ENCODE data around the gene CDC14A. TPM values are rescaled to one million over a fixed set of nuclear protein-coding genes. Genes with fewer than 3 reads are reported as not detected.

CDC14A gene
- total RNA-seq, 2 experiments from 2014 or later: 4.9 to 7.2 TPM

DNA sequence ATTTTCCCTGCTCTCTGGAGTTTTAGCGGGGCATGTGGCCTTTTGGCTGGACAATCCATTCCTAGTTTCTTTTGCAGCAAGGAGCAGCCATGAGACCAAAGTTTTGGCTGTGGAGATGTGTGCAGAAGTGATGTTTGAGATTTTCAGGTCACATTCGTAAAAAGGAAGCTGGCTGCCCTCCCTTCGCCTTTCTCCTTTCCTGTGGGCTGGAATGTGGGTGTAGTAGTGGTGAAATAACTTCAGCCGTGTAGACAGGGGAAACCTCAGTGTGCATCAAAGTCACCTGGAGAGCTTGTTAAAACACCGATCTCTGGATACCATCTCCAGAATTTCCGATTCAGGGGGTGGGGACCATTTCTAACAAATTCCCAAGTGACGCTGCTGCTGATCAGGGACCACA lies 180.3 kb downstream of the CDC14A start:
- no TSS peak for BruUV-seq (replicated peaks)
- H3K9me3 ChIP-seq (ENCODE audit: low read length): no peaks in the 10 kb centered on the region
- no peaks in the 10 kb centered on the region for H4K20me1 ChIP-seq (ENCODE audit: insufficient read depth, low read length)
- no peaks in the 10 kb centered on the region for H3K36me3 ChIP-seq (ENCODE audit: insufficient read depth, low read length)
- CTCF ChIA-PET (ENCODE audit: unreplicated experiment): no interaction called here
- intact Hi-C loops (cut with micrococcal nuclease; ENCODE audit: unreplicated experiment): no loop called here
- H3K4me2 ChIP-seq (ENCODE audit: low read length): no peak overlapping the region
- H3K79me2 ChIP-seq (ENCODE audit: insufficient read depth, low read depth, low read length): no peaks in the 10 kb centered on the region
- TF ChIP-seq, protein P1, sequence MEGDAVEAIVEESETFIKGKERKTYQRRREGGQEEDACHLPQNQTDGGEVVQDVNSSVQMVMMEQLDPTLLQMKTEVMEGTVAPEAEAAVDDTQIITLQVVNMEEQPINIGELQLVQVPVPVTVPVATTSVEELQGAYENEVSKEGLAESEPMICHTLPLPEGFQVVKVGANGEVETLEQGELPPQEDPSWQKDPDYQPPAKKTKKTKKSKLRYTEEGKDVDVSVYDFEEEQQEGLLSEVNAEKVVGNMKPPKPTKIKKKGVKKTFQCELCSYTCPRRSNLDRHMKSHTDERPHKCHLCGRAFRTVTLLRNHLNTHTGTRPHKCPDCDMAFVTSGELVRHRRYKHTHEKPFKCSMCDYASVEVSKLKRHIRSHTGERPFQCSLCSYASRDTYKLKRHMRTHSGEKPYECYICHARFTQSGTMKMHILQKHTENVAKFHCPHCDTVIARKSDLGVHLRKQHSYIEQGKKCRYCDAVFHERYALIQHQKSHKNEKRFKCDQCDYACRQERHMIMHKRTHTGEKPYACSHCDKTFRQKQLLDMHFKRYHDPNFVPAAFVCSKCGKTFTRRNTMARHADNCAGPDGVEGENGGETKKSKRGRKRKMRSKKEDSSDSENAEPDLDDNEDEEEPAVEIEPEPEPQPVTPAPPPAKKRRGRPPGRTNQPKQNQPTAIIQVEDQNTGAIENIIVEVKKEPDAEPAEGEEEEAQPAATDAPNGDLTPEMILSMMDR (conservative IDR thresholded peaks at IDR 0.05; ENCODE audit: low read length): no peak
- TF ChIP-seq EZH2phosphoT487 (IDR thresholded peaks at IDR 0.05; ENCODE audit: borderline replicate concordance, low read depth, low read length): no peak
- no peak overlapping the region for H3K27ac ChIP-seq (ENCODE audit: low read depth, low read length, poor library complexity, severe bottlenecking)
- POLR2A ChIA-PET: interaction anchor here (1.2 kb wide), 1 partner anchor 9 kb away, joined by 4 read pairs; no protein-coding TSS in a partner anchor
- peaks cover 15% of the 10 kb centered on the region for H3K4me1 ChIP-seq (ENCODE audit: insufficient read depth, low read length, poor library complexity, severe bottlenecking)
- H3K4me3 ChIP-seq (ENCODE audit: low read depth, low read length, poor library complexity, severe bottlenecking): no peak overlapping the region
- no peak for DNase-seq (ENCODE audit: low spot score)
- no peaks in the 10 kb centered on the region for H3K9me2 ChIP-seq (ENCODE audit: insufficient read depth, low read length)
- H2AFZ ChIP-seq (ENCODE audit: low read length): no peak overlapping the region

DNA sequence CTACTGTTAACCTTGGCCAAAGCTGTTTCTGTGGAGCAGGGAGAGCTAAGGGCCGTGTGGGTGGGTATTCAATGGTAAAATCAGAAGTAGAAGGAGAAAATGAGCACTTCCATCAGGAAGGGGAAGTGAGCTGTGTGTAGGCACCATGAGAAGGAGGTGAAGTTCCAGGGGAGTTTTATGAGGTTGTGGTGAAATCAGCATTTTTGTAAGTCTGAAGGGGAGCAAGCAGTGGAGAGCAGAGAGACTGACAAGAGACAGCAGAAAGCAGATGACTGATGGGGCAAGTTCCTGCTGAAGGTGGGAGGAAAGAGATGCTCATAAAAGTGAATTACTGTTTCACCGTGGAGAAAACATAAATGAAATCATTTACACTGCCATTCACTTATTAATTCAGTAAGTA lies 183.0 kb downstream of the CDC14A start:
- no peaks in the 10 kb centered on the region for H3K79me2 ChIP-seq (ENCODE audit: insufficient read depth, low read depth, low read length)
- no peak overlapping the region for H3K27ac ChIP-seq (ENCODE audit: low read depth, low read length, poor library complexity, severe bottlenecking)
- no peak for TF ChIP-seq EZH2phosphoT487 (IDR thresholded peaks at IDR 0.05; ENCODE audit: borderline replicate concordance, low read depth, low read length)
- TF ChIP-seq, protein P1 (conservative IDR thresholded peaks at IDR 0.05; ENCODE audit: low read length): no peak
- no TSS peak for BruUV-seq (replicated peaks)
- DNase-seq (ENCODE audit: low spot score): no peak
- H3K4me3 ChIP-seq (ENCODE audit: low read depth, low read length, poor library complexity, severe bottlenecking): no peak overlapping the region
- H3K36me3 ChIP-seq (ENCODE audit: insufficient read depth, low read length): no peaks in the 10 kb centered on the region
- 0 out of 2 replicates have a peak overlapping the region, but pooled peaks have one; percentile 30 for H3K4me2 ChIP-seq (ENCODE audit: low read length)
- H3K4me1 ChIP-seq (ENCODE audit: insufficient read depth, low read length, poor library complexity, severe bottlenecking): peaks cover 15% of the 10 kb centered on the region
- POLR2A ChIA-PET: interaction anchor here (0.8 kb wide), 1 partner anchor 11 kb away, joined by 3 read pairs; no protein-coding TSS in a partner anchor
- no peaks in the 10 kb centered on the region for H3K9me3 ChIP-seq (ENCODE audit: low read length)
- CTCF ChIA-PET (ENCODE audit: unreplicated experiment): no interaction called here
- H2AFZ ChIP-seq (ENCODE audit: low read length): no peak overlapping the region
- intact Hi-C loops (cut with micrococcal nuclease; ENCODE audit: unreplicated experiment): loop anchor here (5.0 kb wide), 1 partner anchor 73 kb away; no protein-coding TSS in a partner anchor
- H4K20me1 ChIP-seq (ENCODE audit: insufficient read depth, low read length): no peaks in the 10 kb centered on the region
- H3K9me2 ChIP-seq (ENCODE audit: insufficient read depth, low read length): no peaks in the 10 kb centered on the region

DNA sequence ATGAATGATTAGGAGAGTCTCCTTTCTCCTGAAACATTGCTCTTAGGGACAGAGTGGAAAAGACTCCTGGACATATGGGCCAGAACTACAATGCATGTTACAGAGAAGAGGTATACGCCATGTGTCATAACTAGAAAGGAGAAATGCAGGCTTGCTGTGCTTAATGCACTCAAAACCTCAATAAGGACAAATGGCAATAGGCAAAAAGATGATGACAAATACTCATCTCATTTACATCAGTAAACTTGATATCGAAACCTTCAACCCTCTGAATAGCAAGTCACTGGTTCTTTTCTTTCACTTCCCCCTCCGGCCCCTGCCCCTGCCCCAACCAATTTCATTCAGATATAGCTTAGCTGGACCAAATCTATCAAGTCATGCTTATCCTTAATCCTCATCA lies 183.7 kb downstream of the CDC14A start:
- Histone ChIP-seq H3K4me1 (ENCODE audit: insufficient read depth, low read length, poor library complexity, severe bottlenecking) (peaks cover 15% of the 10 kb centered on the region), H3K27ac (ENCODE audit: low read depth, low read length, poor library complexity, severe bottlenecking) (no peak overlapping the region), H2AFZ (ENCODE audit: low read length) (no peak overlapping the region), H3K4me2 (ENCODE audit: low read length) (peak overlapping the region; percentile 30), H3K9me2 (ENCODE audit: insufficient read depth, low read length) (no peaks in the 10 kb centered on the region), H3K4me3 (ENCODE audit: low read depth, low read length, poor library complexity, severe bottlenecking) (no peak overlapping the region), H3K79me2 (ENCODE audit: insufficient read depth, low read depth, low read length) (no peaks in the 10 kb centered on the region), H3K36me3 (ENCODE audit: insufficient read depth, low read length) (no peaks in the 10 kb centered on the region), H4K20me1 (ENCODE audit: insufficient read depth, low read length) (no peaks in the 10 kb centered on the region), H3K9me3 (ENCODE audit: low read length) (no peaks in the 10 kb centered on the region)
- ChIA-PET POLR2A (interaction anchor here (0.6 kb wide), 1 partner anchor 14 kb away, joined by 3 read pairs; no protein-coding TSS in a partner anchor), CTCF (ENCODE audit: unreplicated experiment) (no interaction called here)
- no peak for TF ChIP-seq EZH2phosphoT487 (IDR thresholded peaks at IDR 0.05; ENCODE audit: borderline replicate concordance, low read depth, low read length)
- TF ChIP-seq, protein P1 (conservative IDR thresholded peaks at IDR 0.05; ENCODE audit: low read length): no peak
- intact Hi-C loops (cut with micrococcal nuclease; ENCODE audit: unreplicated experiment): loop anchor here (5.0 kb wide), 1 partner anchor 74 kb away; no protein-coding TSS in a partner anchor
- DNase-seq (ENCODE audit: low spot score): peak; percentile 7
- no TSS peak for BruUV-seq (replicated peaks)
